GM12891 (cell line): ENCODE measurements around the gene KCNN2.

Experiments used
- DNase-seq: peaks from one replicate; pipeline ENCODE4 v3.0.0; 2011; ENCODE audit warnings: low spot score; ENCODE audit not compliant: insufficient read length
- FAIRE-seq: peaks from 2 replicates; lab custom pipeline; 2011; peaks lifted over from hg19 to GRCh38; lab: Jason Lieb, UNC
- PAX5 ChIP-seq: IDR thresholded peaks from 2 replicates; pipeline ENCODE4 v1.6.1; 2011; ENCODE audit warnings: low read length, moderate library complexity, mild to moderate bottlenecking; ENCODE audit not compliant: insufficient read depth, severe bottlenecking
- POLR2A ChIP-seq: IDR thresholded peaks from 2 replicates; pipeline ENCODE4 v1.6.1; 2011; ENCODE audit warnings: low read depth, low read length, control low read depth
- POLR2AphosphoS5 ChIP-seq: IDR thresholded peaks from 2 replicates; pipeline ENCODE4 v1.6.1; 2011; ENCODE audit warnings: low read depth, low read length, control low read depth
- POU2F2 ChIP-seq: IDR thresholded peaks from 2 replicates; pipeline ENCODE4 v1.6.1; 2011; ENCODE audit warnings: low read depth, mild to moderate bottlenecking, control low read depth, low read length, moderate library complexity
- SPI1 ChIP-seq: IDR thresholded peaks from 2 replicates; pipeline ENCODE4 v1.6.1; 2011; ENCODE audit warnings: low read depth, low read length, control low read depth
- TAF1 ChIP-seq: IDR thresholded peaks from 2 replicates; pipeline ENCODE4 v1.6.1; 2011; ENCODE audit warnings: low read depth, low read length, control low read depth

Gene KCNN2

DNA sequence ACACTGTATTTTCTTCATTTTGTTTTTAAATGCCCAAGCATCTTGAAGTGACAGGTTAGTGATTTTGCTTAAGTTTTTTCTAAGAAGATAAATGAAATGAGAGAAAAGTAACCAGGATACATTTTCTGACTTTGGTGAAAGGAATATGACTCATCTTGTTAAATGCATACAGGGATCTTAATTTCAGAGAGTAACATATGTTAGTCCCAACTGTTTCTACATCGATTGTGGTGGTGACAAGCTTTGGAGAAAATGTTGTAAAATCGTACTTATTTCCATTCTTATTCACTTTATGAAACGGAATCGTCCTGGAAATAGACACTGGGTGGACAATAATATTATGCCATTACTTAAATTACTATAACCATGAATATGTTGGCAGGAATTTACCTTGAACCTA is 107.5 kb downstream of the KCNN2 start:
- DNase-seq (no peak), FAIRE-seq (no peak)
- TF ChIP-seq SPI1, result no peak
- TF ChIP-seq POU2F2, result no peak
- no peak for TF ChIP-seq PAX5
- TF ChIP-seq TAF1, result no peak

DNA sequence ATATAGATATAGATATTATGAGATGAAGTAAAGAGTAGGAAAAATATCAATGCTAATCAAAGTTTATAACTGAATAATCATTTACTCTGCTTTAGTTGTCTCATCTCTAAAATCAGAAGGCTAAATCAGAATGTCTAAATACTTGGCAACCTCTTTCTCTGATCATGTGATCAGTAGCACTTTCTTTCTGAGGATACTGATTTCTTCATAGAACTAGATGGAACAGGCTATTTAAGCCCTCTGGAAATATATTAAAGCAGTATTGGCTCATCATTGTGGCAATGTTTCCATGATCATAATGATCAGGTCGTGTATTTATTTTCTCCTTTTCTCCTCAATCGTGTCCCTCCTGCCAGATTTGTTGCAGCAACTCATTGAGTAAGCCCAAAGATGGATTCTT is 109.7 kb downstream of the KCNN2 start:
- no peak for FAIRE-seq
- DNase-seq, result no peak
- TF ChIP-seq PAX5, result no peak
- no peak for TF ChIP-seq POU2F2
- no peak for TF ChIP-seq POLR2A
- no peak for TF ChIP-seq TAF1
- no peak for TF ChIP-seq POLR2AphosphoS5
- no peak for TF ChIP-seq SPI1

DNA sequence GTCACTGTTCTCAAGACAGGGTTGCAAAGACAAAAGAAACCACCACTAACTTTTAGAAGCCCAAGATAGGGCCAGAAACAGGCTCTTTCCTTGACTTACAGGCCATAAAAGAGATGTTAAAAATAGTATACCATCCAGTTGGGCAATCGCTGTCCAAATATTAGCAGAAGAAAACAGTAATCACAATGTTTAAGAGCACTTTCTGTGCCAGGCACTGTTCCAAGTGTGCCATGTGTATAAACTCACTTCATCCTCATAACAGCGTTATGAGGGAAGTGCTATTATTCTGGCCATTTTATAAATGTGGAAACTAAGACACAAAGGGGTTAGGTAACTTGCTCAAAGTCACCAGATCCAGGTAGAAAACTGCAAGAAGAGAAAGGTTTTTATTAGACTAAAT is 111.7 kb downstream of the KCNN2 start:
- no peak for TF ChIP-seq POLR2A
- no peak for TF ChIP-seq POU2F2
- no peak for TF ChIP-seq TAF1
- no peak for TF ChIP-seq PAX5
- no peak for TF ChIP-seq POLR2AphosphoS5
- no peak for TF ChIP-seq SPI1
- no peak for DNase-seq
- FAIRE-seq, result no peak

DNA sequence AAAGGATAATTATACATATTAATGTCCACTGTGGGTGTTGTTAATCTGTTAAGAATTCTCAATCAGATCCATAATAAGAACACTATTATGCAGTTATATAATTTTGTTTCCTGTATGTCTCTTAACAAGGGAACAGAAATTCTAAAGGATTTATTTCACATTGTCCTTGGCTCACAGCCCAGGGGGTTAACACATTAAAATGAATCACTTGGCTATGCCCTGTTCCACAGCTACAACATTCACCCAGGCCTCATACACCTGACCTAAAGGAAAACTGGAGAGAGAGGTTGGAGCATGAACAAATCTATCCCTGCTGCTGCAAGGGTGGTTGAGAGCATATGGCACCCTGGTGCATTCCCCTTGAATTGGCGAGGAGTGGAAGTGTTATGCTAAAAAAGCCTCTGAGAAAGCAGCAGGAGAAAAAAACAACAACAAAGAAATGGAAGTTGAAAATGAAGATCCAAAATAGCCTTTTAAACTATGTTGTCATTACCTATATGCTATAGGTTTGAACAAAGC is 116.0 kb downstream of the KCNN2 start:
- DNase-seq (no peak), FAIRE-seq (no peak)
- no peak for TF ChIP-seq POU2F2
- TF ChIP-seq PAX5, result no peak
- no peak for TF ChIP-seq SPI1
- TF ChIP-seq POLR2AphosphoS5, result no peak
- no peak for TF ChIP-seq POLR2A
- no peak for TF ChIP-seq TAF1

DNA sequence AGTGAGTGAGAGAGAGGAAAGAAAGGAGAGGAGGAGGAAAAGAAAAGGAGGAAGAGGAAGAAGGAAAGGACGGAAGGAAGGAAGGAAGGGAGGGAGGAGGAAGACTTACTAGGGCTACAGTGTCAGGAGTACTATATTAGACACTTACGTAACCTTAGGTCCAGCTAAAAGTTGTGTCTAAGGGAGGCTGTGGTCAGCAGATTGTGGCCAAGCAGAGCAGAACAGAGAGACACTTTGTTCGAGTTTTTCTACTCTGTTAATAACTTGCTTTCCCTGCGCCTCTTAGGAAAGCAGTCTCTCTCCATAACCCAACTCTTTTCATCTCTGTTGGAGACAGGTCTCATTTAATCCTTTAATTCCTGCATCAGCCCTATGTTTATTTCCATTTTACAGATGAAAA is 138.9 kb downstream of the KCNN2 start:
- FAIRE-seq (no peak), DNase-seq (no peak)
- TF ChIP-seq PAX5 (no peak), POLR2A (no peak), TAF1 (no peak), POLR2AphosphoS5 (no peak)

DNA sequence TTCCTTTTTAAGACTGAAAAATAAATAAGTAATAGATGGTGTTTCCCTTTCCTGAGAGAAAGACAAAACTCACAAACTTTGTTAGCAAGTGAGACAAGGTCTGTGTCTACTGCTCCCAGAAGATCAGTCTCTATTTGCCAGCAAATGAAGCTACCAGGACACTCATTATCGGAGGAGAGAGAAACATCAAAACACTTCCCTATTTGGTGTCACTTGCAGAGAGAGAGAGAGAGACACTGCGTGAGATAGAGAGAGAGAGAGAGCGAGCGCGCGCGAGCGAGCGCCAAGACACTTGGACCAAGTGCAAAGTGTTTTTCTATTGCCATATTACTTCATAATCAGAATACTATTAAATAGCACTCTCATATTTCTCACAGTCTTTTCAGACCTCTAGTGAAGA is 142.7 kb downstream of the KCNN2 start:
- no peak for FAIRE-seq

DNA sequence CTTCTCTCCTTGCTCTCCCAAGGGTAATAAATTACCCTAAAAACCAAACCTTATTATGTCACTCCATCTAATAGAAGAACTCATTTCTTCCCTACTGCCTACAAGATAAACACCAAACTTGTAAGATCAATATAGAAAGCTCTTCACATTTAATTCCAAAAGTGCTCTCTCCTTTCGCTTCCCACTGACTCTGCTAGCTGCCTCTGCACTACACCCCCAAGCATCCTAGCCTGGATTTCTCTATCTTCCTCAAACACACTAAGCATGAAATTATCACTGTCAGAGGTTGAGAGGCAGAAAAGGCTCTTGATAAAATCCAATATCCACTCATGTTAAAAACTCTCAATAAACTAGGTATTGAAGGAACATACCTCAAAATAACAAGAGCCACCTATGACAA is 162.4 kb downstream of the KCNN2 start:
- TF ChIP-seq TAF1 (no peak), PAX5 (no peak), POLR2A (no peak), POLR2AphosphoS5 (no peak), POU2F2 (no peak), SPI1 (no peak)
- DNase-seq (no peak), FAIRE-seq (no peak)

More for the DNA sequence above, 142.7 kb downstream of the KCNN2 start:
- no peak for DNase-seq
- no peak for TF ChIP-seq PAX5
- TF ChIP-seq SPI1, result no peak
- no peak for TF ChIP-seq POU2F2
- TF ChIP-seq POLR2A, result no peak
- no peak for TF ChIP-seq TAF1
- no peak for TF ChIP-seq POLR2AphosphoS5

DNA sequence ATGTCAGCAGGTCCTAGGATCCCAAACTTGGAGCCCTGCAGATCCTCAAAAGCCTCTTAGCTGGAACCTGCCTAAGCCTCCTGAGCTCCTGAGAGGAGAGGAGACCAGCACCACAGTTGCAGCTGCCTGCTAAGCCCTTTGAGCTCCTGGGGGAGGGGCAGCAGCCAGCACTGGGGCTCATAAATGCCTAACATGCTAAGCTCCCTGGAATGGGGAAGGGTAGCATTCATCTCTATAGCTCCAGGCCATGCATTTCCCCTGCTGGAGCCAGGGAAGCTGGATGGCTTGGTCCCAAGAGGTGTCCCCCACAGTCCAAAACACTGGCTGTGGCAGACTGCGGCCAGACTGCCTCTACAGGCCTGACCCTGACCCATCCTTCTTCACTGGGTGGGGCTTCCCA is 182.7 kb downstream of the KCNN2 start:
- FAIRE-seq, result no peak
- no peak for TF ChIP-seq POLR2A
- TF ChIP-seq PAX5, result no peak
- TF ChIP-seq TAF1, result no peak
- TF ChIP-seq POLR2AphosphoS5, result no peak
- TF ChIP-seq POU2F2, result no peak
- no peak for TF ChIP-seq SPI1
- no peak for DNase-seq
